Hepatocyte (in vitro differentiated cells): Measurements from ENCODE around the gene PKIB. TPM values are rescaled to one million over a fixed set of nuclear protein-coding genes. Genes with fewer than 3 reads are reported as not detected.

ENCODE experiments used
- DNase-seq: peaks from one replicate; pipeline ENCODE4 v3.0.0-alpha.2; 2016; ENCODE audit warnings: low spot score
- H2AFZ ChIP-seq: fragments of 200-600 bp; sonication (generic); 2 replicates; pipeline ENCODE4 v1.6.0; 2016; ENCODE audit warnings: antibody characterized with exemption, mild to moderate bottlenecking
- H3K27ac ChIP-seq: fragments of 200-600 bp; sonication (generic); 2 replicates; pipeline ENCODE4 v1.5.1; 2016; ENCODE audit warnings: mild to moderate bottlenecking
- H3K27me3 ChIP-seq: fragments of 200-600 bp; sonication (generic); 2 replicates; pipeline ENCODE4 v1.6.1; 2016
- H3K36me3 ChIP-seq: fragments of 200-600 bp; sonication (generic); replicated peaks from 2 replicates; pipeline ENCODE4 v1.5.1; 2016; ENCODE audit warnings: low read depth; ENCODE audit not compliant: insufficient read depth
- H3K4me1 ChIP-seq: fragments of 200-600 bp; sonication (generic); 2 replicates; pipeline ENCODE4 v1.5.1; 2016; ENCODE audit warnings: mild to moderate bottlenecking, moderate library complexity; ENCODE audit not compliant: insufficient read depth
- H3K4me2 ChIP-seq: fragments of 200-600 bp; sonication (generic); 2 replicates; pipeline ENCODE4 v1.6.0; 2016
- H3K4me3 ChIP-seq: fragments of 200-600 bp; sonication (generic); 2 replicates; pipeline ENCODE4 v1.5.1; 2016; ENCODE audit warnings: mild to moderate bottlenecking
- H3K79me2 ChIP-seq: fragments of 200-600 bp; sonication (generic); 2 replicates; pipeline ENCODE4 v1.6.0; 2017; ENCODE audit warnings: mild to moderate bottlenecking
- H3K9me2 ChIP-seq: fragments of 200-600 bp; sonication (generic); replicated peaks from 2 replicates; pipeline ENCODE4 v1.6.0; 2017; ENCODE audit warnings: mild to moderate bottlenecking; ENCODE audit not compliant: insufficient read depth
- H3K9me3 ChIP-seq: fragments of 200-600 bp; sonication (generic); 2 replicates; pipeline ENCODE4 v1.5.1; 2016; ENCODE audit warnings: low read depth, mild to moderate bottlenecking
- H4K20me1 ChIP-seq: fragments of 200-600 bp; sonication (generic); 2 replicates; pipeline ENCODE4 v1.6.0; 2016; ENCODE audit warnings: mild to moderate bottlenecking; ENCODE audit not compliant: insufficient read depth, poor library complexity, severe bottlenecking
- EZH2 ChIP-seq: fragments of 200-600 bp; sonication (generic); IDR thresholded peaks from 2 replicates; pipeline ENCODE4 v1.6.1; 2016; ENCODE audit warnings: antibody characterized with exemption, mild to moderate bottlenecking, borderline replicate concordance
- EZH2phosphoT487 ChIP-seq: fragments of 200-600 bp; sonication (generic); IDR thresholded peaks from one replicate; pipeline ENCODE4 v1.6.1; 2018; ENCODE audit warnings: antibody characterized with exemption, mild to moderate bottlenecking, low read depth, moderate library complexity; ENCODE audit not compliant: unreplicated experiment, severe bottlenecking
- WGBS: methylation state at CpG from one replicate; pipeline ENCODE4 v1.1.6; 2016; ENCODE audit warnings: low lambda C conversion rate; ENCODE audit errors: missing lambda C conversion rate; 5-methylcytosine and 5-hydroxymethylcytosine counted together
- polyA plus RNA-seq: library from polyadenylated mRNA; unstranded; fragments of >200 nt; fragmentation: Nextera tagmentation; extraction: Ambion mirVana; gene quantifications from 2 replicates; pipeline ENCODE4 v1.2.1, GENCODE V29; 2016
- total RNA-seq: library from RNA; depleted of rRNA; stranded (reverse); fragments of >200 nt; gene quantifications from 2 replicates; pipeline ENCODE4 v1.2.3, GENCODE V29; 2014
- TF ChIP-seq, protein P1 (sequence below): fragments of 200-600 bp; sonication (generic); IDR thresholded peaks from 2 replicates; pipeline ENCODE4 v1.5.1; 2016; ENCODE audit warnings: antibody characterized with exemption, mild to moderate bottlenecking; ENCODE audit not compliant: poor library complexity

PKIB gene
- total and polyA plus RNA-seq, 2 experiments from 2014 or later = 73.8 to 144 TPM

DNA sequence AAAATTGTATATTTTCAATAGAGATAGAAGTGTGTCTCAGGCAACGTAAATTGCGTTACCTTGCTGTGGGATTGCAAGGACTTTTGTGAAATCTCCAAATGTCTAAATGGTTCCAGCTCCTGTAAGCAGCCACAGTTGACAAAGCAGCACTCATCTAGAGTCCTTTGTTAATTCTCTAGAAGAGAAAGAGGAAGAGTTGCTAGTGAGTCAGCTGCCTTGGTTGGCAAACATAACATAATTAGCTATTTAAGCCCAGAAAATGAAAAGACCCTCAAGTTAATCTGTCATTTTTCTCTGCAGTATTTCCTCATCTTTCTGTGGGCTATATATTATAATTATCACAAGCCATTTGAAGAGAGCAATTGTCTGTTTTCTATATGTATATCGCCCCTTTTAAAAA lies 102.9 kb downstream of the PKIB start:
- WGBS = 98% methylated on average over 3 of the region's 3 CpGs
- no peaks in the 10 kb centered on the region for H3K9me2 ChIP-seq
- H3K27me3 ChIP-seq = no peaks in the 10 kb centered on the region
- TF ChIP-seq EZH2phosphoT487 (no peak), EZH2 (no peak)
- TF ChIP-seq, protein P1, sequence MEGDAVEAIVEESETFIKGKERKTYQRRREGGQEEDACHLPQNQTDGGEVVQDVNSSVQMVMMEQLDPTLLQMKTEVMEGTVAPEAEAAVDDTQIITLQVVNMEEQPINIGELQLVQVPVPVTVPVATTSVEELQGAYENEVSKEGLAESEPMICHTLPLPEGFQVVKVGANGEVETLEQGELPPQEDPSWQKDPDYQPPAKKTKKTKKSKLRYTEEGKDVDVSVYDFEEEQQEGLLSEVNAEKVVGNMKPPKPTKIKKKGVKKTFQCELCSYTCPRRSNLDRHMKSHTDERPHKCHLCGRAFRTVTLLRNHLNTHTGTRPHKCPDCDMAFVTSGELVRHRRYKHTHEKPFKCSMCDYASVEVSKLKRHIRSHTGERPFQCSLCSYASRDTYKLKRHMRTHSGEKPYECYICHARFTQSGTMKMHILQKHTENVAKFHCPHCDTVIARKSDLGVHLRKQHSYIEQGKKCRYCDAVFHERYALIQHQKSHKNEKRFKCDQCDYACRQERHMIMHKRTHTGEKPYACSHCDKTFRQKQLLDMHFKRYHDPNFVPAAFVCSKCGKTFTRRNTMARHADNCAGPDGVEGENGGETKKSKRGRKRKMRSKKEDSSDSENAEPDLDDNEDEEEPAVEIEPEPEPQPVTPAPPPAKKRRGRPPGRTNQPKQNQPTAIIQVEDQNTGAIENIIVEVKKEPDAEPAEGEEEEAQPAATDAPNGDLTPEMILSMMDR = no peak
- no peak overlapping the region for H3K4me3 ChIP-seq
- no peaks in the 10 kb centered on the region for H3K9me3 ChIP-seq
- H3K4me1 ChIP-seq = peaks cover 4% of the 10 kb centered on the region
- DNase-seq = no peak
- H4K20me1 ChIP-seq = no peaks in the 10 kb centered on the region
- H3K36me3 ChIP-seq = no peaks in the 10 kb centered on the region
- H3K79me2 ChIP-seq = no peaks in the 10 kb centered on the region
- H3K27ac ChIP-seq = no peak overlapping the region
- no peak overlapping the region for H3K4me2 ChIP-seq
- H2AFZ ChIP-seq = no peak overlapping the region

DNA sequence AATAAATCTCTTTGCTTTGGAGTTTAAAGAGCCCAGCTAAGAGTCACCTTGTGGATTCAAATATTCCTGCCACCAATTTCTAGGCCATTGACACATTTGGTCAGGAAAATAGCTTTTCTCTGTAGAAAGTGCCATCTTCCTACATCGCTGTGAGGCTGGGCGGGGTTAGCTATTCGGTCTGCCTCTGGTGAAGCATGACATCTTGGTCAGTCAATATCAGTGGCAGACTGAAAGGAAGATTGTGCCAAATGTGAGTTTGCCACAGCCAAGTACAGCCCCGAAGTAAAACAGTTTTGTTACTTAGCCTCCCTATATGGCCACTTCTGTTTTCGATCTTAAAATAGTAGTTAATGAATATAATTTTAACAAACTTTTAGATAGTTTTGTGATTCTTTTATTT lies 103.9 kb downstream of the PKIB start:
- H3K4me2 ChIP-seq = no peak overlapping the region
- H3K27ac ChIP-seq = no peak overlapping the region
- H3K27me3 ChIP-seq = no peaks in the 10 kb centered on the region
- DNase-seq = no peak
- no peak overlapping the region for H3K4me3 ChIP-seq
- no peak for TF ChIP-seq EZH2phosphoT487
- TF ChIP-seq EZH2 = no peak
- TF ChIP-seq, protein P1 = no peak
- no peaks in the 10 kb centered on the region for H3K36me3 ChIP-seq
- H2AFZ ChIP-seq = no peak overlapping the region
- H3K79me2 ChIP-seq = no peaks in the 10 kb centered on the region
- H4K20me1 ChIP-seq = no peaks in the 10 kb centered on the region
- H3K4me1 ChIP-seq = peaks cover 4% of the 10 kb centered on the region
- 94% methylated on average over 5 of the region's 5 CpGs for WGBS
- H3K9me3 ChIP-seq = no peaks in the 10 kb centered on the region
- no peaks in the 10 kb centered on the region for H3K9me2 ChIP-seq

DNA sequence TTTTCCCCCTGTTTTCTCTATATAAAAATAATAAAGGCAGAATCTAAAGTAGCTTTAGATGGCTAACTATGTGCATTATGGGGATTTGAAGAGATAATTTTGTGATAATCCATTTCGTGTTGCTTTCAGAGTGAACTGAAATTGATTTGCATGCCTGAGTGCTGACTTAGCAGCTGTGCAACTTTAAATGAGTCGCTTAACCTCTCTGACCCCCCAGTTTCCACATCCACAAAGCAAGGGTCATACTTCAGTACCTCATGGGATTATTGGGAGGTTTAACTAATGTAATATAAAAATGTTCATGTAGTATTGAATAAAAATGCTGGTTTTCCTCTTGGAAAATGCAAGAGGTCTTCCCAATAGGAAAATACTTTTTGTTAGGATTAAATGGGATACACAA lies 105.5 kb downstream of the PKIB start:
- no peak for DNase-seq
- Histone ChIP-seq H3K4me2 (no peak overlapping the region), H3K4me1 (peaks cover 4% of the 10 kb centered on the region), H3K27ac (no peak overlapping the region), H3K36me3 (no peaks in the 10 kb centered on the region), H2AFZ (no peak overlapping the region), H3K79me2 (no peaks in the 10 kb centered on the region), H4K20me1 (no peaks in the 10 kb centered on the region), H3K9me2 (no peaks in the 10 kb centered on the region), H3K9me3 (no peaks in the 10 kb centered on the region), H3K27me3 (no peaks in the 10 kb centered on the region), H3K4me3 (no peak overlapping the region)
- TF ChIP-seq, protein P1 = no peak
- TF ChIP-seq EZH2 = no peak
- TF ChIP-seq EZH2phosphoT487 = no peak
- 84% methylated on average over 2 of the region's 2 CpGs for WGBS

DNA sequence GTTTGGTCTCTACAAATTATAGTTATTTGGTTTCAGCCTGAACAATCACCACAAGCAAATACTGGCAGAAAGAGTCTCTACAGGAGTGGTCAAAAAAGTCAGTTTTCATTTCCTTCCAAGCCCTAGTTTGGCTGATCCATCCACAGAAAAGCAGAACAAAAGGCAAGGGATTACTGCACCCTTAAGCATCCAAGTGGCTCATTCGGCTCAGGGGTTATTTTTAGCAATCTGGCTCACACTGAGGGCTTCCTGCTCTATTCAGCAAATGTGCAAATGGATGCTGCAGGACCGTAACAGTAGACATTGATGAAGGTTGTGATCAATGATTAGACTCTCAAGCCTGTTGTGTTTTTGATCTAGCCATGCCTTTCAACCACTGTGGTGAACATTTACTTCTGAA lies 107.1 kb downstream of the PKIB start:
- Histone ChIP-seq H4K20me1 (no peaks in the 10 kb centered on the region), H3K4me2 (no peak overlapping the region), H3K4me1 (peaks cover 4% of the 10 kb centered on the region), H3K36me3 (no peaks in the 10 kb centered on the region), H2AFZ (no peak overlapping the region), H3K27me3 (no peaks in the 10 kb centered on the region), H3K4me3 (no peak overlapping the region), H3K27ac (no peak overlapping the region), H3K9me3 (no peaks in the 10 kb centered on the region), H3K9me2 (no peaks in the 10 kb centered on the region), H3K79me2 (no peaks in the 10 kb centered on the region)
- DNase-seq = no peak
- TF ChIP-seq EZH2 = no peak
- no peak for TF ChIP-seq EZH2phosphoT487
- TF ChIP-seq, protein P1 = no peak
- 74% methylated on average over 2 of the region's 2 CpGs for WGBS
